ENCODE measurements around the gene LACTBL1.
A peak's percentile ranks its signal among the peaks of the same experiment; 100 is the strongest.
"Not testable (repeated sequence)": the region's sequence is repeated elsewhere in the genome, so short reads cannot be mapped to it uniquely, and the experiment has no call there.

The LACTBL1 gene

DNA sequence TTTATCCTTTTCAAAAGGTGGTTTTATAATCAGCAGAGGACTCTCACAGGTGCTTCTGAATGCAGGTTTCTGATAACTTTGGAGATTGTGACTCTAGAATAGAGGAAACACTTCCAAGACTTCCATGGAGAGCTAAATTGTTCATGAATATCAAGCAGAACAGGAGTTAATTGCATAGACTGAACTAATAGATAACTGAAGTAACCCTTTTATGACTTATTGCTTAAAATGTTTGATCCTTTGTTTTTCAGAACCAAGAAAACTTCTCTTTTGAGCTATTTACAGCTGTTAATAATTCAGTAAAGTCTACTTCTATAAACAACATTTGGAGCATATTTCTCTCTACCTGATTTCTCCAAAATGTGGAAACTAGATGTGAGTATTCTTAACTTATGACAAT is 23.1 kb upstream of the LACTBL1 start:
- no peak for DNase-seq (ENCODE audit: extremely low spot score)
- TF ChIP-seq, protein P1, sequence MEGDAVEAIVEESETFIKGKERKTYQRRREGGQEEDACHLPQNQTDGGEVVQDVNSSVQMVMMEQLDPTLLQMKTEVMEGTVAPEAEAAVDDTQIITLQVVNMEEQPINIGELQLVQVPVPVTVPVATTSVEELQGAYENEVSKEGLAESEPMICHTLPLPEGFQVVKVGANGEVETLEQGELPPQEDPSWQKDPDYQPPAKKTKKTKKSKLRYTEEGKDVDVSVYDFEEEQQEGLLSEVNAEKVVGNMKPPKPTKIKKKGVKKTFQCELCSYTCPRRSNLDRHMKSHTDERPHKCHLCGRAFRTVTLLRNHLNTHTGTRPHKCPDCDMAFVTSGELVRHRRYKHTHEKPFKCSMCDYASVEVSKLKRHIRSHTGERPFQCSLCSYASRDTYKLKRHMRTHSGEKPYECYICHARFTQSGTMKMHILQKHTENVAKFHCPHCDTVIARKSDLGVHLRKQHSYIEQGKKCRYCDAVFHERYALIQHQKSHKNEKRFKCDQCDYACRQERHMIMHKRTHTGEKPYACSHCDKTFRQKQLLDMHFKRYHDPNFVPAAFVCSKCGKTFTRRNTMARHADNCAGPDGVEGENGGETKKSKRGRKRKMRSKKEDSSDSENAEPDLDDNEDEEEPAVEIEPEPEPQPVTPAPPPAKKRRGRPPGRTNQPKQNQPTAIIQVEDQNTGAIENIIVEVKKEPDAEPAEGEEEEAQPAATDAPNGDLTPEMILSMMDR (IDR thresholded peaks at IDR 0.05; ENCODE audit: control extremely low read depth, extremely low read depth, low read depth, missing control alignments): no peak
- ChIA-PET CTCF (no interaction called here), POLR2A (no interaction called here)

DNA sequence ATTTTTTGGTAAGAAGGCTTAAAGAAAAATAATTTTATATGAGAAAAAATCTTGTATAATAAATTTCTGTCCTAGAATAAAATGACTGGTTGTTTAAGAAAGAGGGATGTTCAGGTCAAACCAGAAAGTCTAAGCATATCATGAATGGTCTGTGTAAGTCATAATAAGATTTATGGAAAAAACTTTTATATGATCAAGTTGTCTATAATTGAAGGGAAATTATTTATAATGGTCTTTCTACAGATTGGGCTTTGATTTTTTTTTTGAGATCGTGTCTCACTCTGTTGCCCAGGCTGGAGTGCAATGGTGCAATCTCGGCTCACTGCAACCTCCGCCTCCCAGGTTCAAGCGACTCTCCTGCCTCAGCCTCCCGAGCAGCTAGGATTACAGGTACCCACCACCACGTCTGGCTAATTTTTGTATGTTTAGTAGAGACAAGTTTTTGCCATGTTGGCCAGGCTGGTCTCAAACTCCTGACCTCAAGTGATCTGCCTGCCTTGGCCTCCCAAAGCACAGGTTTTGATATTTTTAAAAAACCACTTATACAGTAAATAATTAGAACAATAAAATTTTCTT is 20.6 kb upstream of the LACTBL1 start:
- CTCF ChIA-PET; DNase-seq (ENCODE audit: extremely low spot score); POLR2A ChIA-PET: not testable (repeated sequence)

DNA sequence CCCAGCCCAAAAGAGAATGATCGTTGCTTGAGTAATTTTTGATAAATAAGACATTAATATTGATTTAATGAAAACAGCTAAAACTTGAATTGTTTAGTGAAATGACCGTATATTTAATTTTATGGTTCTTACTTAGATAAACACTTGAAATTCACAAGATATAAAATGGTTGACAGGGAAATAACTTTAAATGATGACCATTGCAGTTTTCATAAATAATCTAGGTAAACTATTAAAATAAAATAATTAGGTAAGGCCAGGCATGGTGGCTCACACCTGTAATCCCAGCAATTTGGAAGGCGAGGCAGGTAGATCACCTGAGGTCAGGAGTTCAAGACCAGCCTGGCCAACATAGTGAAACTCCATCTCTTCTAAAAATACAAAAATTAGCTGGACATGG is 19.7 kb upstream of the LACTBL1 start:
- CTCF ChIA-PET; POLR2A ChIA-PET; DNase-seq (ENCODE audit: extremely low spot score): not testable (repeated sequence)

DNA sequence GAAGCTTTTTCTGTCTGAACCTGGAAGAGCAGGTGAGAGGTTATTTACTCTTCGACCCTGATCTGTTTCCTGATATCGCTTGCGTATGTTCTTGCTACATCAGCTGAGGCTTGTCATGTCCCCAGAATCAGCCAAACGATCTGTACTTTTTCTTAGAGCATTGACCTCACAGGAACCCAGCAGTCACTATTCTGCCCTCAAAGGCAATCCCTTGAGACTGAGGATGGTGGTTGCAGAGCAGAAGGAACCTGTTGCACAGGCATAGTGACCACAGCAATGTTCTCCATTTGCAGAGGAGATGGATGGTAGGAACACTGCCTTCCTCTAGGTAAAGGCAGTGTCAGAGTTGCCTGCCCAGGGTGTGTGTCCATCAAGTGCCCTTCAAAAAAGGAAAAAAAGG is 11.3 kb upstream of the LACTBL1 start:
- CTCF ChIA-PET: interaction anchor here (0.9 to 1.1 kb wide), 2 partner anchors 19 to 200 kb away, joined by 3 to 4 read pairs; no protein-coding TSS in a partner anchor
- POLR2A ChIA-PET: no interaction called here

DNA sequence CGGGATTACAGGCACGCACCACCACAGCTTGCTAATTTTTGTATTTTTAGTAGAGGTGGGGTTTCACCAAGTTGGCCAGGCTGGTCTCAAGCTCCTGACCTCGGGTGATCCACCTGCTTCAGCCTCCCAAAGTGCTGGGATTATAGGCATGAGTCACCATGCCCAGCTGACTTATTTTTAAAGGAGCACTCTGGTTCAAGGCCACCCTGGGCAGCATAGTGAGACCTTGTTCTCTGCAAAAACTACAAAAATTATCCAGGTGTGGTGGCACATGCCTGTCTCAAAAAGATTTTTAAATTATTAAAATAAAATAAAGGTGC is 7.8 kb upstream of the LACTBL1 start:
- CTCF ChIA-PET: interaction anchor here (10.3 kb wide), 1 partner anchor 203 kb away, joined by 95 read pairs; no protein-coding TSS in a partner anchor
- DNase-seq (ENCODE audit: extremely low spot score); POLR2A ChIA-PET: not testable (repeated sequence)

More for the DNA sequence above, 11.3 kb upstream of the LACTBL1 start:
- TF ChIP-seq, protein P1 (IDR thresholded peaks at IDR 0.05; ENCODE audit: control extremely low read depth, extremely low read depth, low read depth, missing control alignments): no peak
- no peak for DNase-seq (ENCODE audit: extremely low spot score)

DNA sequence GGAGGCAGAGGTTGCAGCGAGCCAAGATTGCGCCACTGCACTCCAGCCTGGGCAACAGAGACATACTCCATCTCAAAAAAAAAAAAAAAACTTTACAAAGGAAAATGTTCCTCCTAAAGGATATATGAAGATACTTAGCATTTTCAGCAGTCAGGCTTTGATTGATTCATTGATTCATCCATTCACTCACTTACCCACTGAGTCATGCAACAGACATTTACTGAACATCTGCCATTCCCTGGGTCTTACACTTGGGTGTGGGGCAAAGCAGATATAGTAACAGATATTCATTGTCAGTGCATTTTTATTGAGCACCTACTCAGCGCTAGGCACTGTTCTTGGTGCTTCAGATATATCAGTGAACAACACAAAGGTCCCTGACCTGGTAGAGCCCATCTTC is 5.6 kb upstream of the LACTBL1 start:
- DNase-seq (ENCODE audit: extremely low spot score): no peak
- ChIA-PET POLR2A (no interaction called here), CTCF (interaction anchor here (1.0 to 10.3 kb wide), 2 partner anchors 205 to 208 kb away, joined by 3 to 95 read pairs; no protein-coding TSS in a partner anchor)
- TF ChIP-seq, protein P1 (IDR thresholded peaks at IDR 0.05; ENCODE audit: control extremely low read depth, extremely low read depth, low read depth, missing control alignments): no peak

DNA sequence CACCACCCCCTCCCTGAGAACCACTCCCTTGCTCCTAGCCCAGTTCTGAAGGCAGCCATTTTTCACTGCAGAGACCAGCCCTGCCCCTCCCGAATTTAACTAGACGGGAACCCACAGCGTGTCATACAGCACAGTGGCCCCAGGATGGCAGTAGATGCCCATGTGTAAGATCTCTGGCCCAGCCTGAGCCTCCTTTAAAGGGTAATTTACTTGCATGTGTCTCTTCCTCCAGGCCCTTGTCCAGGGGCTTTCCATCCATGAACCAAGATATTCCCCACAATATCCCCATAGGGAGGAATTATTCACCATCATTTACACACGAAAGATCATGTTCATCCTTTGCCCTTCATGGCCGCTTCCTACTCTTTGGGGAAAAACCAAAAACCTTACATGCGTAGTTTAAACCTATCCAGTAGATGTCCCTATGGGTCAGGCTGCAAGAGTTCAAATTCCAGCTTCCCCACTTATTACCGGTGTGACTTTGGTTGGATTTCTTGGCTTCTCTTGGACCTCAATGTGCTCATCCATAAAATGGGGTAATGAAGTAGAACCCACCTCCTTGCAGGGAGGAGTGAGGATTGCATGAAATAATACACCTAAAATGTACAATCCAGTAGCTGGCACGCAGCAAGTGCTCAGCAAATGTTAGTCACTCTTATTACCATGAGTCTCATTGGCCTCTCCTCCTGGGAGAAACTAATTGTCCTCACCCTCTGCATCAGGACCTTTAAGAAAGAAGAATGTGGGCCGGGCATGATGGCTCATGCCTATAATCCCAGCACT is 4.0 kb upstream of the LACTBL1 start:
- TF ChIP-seq, protein P1 (IDR thresholded peaks at IDR 0.05; ENCODE audit: control extremely low read depth, extremely low read depth, low read depth, missing control alignments): peak; percentile 87
- peak; percentile 72 for DNase-seq (ENCODE audit: extremely low spot score)
- POLR2A ChIA-PET: interaction anchor here (0.5 kb wide), 1 partner anchor 16 kb away, joined by 3 read pairs; no protein-coding TSS in a partner anchor
- CTCF ChIA-PET: interaction anchor here (0.5 to 10.3 kb wide), 4 partner anchors 11 to 253 kb away, joined by 3 to 95 read pairs (median 3); no protein-coding TSS in a partner anchor

DNA sequence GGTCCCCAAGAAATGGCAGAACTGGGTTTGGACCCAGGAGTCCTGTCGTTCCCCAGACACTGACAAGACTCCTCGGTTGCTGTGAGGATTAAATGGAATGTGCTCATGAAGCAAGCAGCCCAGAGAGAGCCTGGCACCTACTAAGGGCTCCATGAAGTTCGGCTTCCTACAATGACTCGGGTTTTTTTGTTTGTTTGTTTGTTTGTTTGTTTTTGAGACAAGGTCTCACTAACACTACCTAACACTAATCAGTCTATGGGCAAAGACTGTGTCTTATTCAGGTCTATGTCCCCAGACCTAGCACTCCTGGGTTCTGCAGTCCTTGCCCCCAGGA is 3.4 kb upstream of the LACTBL1 start:
- no peak for DNase-seq (ENCODE audit: extremely low spot score)
- TF ChIP-seq, protein P1 (IDR thresholded peaks at IDR 0.05; ENCODE audit: control extremely low read depth, extremely low read depth, low read depth, missing control alignments): no peak
- ChIA-PET POLR2A (no interaction called here), CTCF (interaction anchor here (0.7 to 10.3 kb wide), 3 partner anchors 12 to 208 kb away, joined by 3 to 95 read pairs (median 8); no protein-coding TSS in a partner anchor)

All from GM10248 (cell line).